ENCODE data around the gene CAPN14. TPM values are rescaled to one million over a fixed set of nuclear protein-coding genes. Genes with fewer than 3 reads are reported as not detected.
A peak's percentile ranks its signal among the peaks of the same experiment; 100 is the strongest.

The CAPN14 gene
- polyA plus RNA-seq = 0.13 TPM
- long read RNA-seq, donor 1 = 0 reads
- long read RNA-seq, donor 2 = 0 reads
- long read RNA-seq, donor 3 = 0 reads
- long read RNA-seq, donor 4 = 0 reads
- long read RNA-seq, donor 5 = 0 reads
- long read RNA-seq, donor 6 = 0 reads
- long read RNA-seq, donor 7 = 0 reads
- long read RNA-seq, donor 8 = 0 reads
- long read RNA-seq, donor 9 = 0 reads
- long read RNA-seq, donor 10 = 0 reads
- long read RNA-seq, donor 11 = 0 reads

GRCh38 chr2:31217465-31218200 is at the start of gene CAPN14:
CAPN14 (minus strand) TSS chr2:31217515; CDS start chr2:31205447, 12,068 bp downstream.
- H3K27ac ChIP-seq (ENCODE audit: low read length) = no peak within 1 kb of the TSS
- H3K36me3 ChIP-seq (ENCODE audit: control insufficient read depth, insufficient read depth, low read length) = no peaks in the 10 kb centered on the region
- H3K9me3 ChIP-seq (ENCODE audit: control insufficient read depth, low read depth, low read length) = no peaks in the 10 kb centered on the region
- H3K4me1 ChIP-seq (ENCODE audit: control insufficient read depth, insufficient read depth, low read length) = no peaks in the 10 kb centered on the region
- DNase-seq = no peak
- WGBS (ENCODE audit: insufficient coverage, low lambda C conversion rate) = no CpG with 5 or more reads among the region's 6 CpGs
- no peak within 1 kb of the TSS for H3K4me3 ChIP-seq (ENCODE audit: low read length)
- H3K27me3 ChIP-seq (ENCODE audit: control insufficient read depth, insufficient read depth, low read length) = peaks cover 2% of the 10 kb centered on the region

- WGBS (ENCODE audit: insufficient coverage, low lambda C conversion rate) = 100% methylated on average over 1 of the region's 6 CpGs
- H3K27ac ChIP-seq (ENCODE audit: low read length) = no peak overlapping the region
- H3K27me3 ChIP-seq (ENCODE audit: control insufficient read depth, insufficient read depth, low read length) = no peaks in the 10 kb centered on the region
- DNase-seq = no peak
- H3K4me1 ChIP-seq (ENCODE audit: control insufficient read depth, insufficient read depth, low read length) = no peaks in the 10 kb centered on the region
- H3K36me3 ChIP-seq (ENCODE audit: control insufficient read depth, insufficient read depth, low read length) = peaks cover 2% of the 10 kb centered on the region
- H3K4me3 ChIP-seq (ENCODE audit: low read length) = no peak overlapping the region
- no peaks in the 10 kb centered on the region for H3K9me3 ChIP-seq (ENCODE audit: control insufficient read depth, low read depth, low read length)
Observed at GRCh38 chr2:31266804-31267203, 49.5 kb upstream of the CAPN14 start.

- DNase-seq = no peak
- no peaks in the 10 kb centered on the region for H3K4me1 ChIP-seq (ENCODE audit: control insufficient read depth, insufficient read depth, low read length)
- no peak overlapping the region for H3K27ac ChIP-seq (ENCODE audit: low read length)
- no CpG with 5 or more reads among the region's 6 CpGs for WGBS (ENCODE audit: insufficient coverage, low lambda C conversion rate)
- H3K36me3 ChIP-seq (ENCODE audit: control insufficient read depth, insufficient read depth, low read length) = peaks cover 2% of the 10 kb centered on the region
- H3K27me3 ChIP-seq (ENCODE audit: control insufficient read depth, insufficient read depth, low read length) = no peaks in the 10 kb centered on the region
- no peak overlapping the region for H3K4me3 ChIP-seq (ENCODE audit: low read length)
- H3K9me3 ChIP-seq (ENCODE audit: control insufficient read depth, low read depth, low read length) = no peaks in the 10 kb centered on the region
Observed at GRCh38 chr2:31265234-31265633, 47.9 kb upstream of the CAPN14 start.

- no peaks in the 10 kb centered on the region for H3K4me1 ChIP-seq (ENCODE audit: control insufficient read depth, insufficient read depth, low read length)
- H3K27me3 ChIP-seq (ENCODE audit: control insufficient read depth, insufficient read depth, low read length) = no peaks in the 10 kb centered on the region
- H3K9me3 ChIP-seq (ENCODE audit: control insufficient read depth, low read depth, low read length) = no peaks in the 10 kb centered on the region
- H3K27ac ChIP-seq (ENCODE audit: low read length) = no peak overlapping the region
- DNase-seq = no peak
- WGBS (ENCODE audit: insufficient coverage, low lambda C conversion rate) = no CpG with 5 or more reads among the region's 3 CpGs
- H3K4me3 ChIP-seq (ENCODE audit: low read length) = no peak overlapping the region
- peaks cover 2% of the 10 kb centered on the region for H3K36me3 ChIP-seq (ENCODE audit: control insufficient read depth, insufficient read depth, low read length)
Observed at GRCh38 chr2:31263636-31264190, 46.4 kb upstream of the CAPN14 start.

- Histone ChIP-seq H3K9me3 (ENCODE audit: control insufficient read depth, low read depth, low read length) (no peaks in the 10 kb centered on the region), H3K27ac (ENCODE audit: low read length) (no peak overlapping the region), H3K4me3 (ENCODE audit: low read length) (no peak overlapping the region), H3K4me1 (ENCODE audit: control insufficient read depth, insufficient read depth, low read length) (peaks cover 12% of the 10 kb centered on the region), H3K27me3 (ENCODE audit: control insufficient read depth, insufficient read depth, low read length) (no peaks in the 10 kb centered on the region), H3K36me3 (ENCODE audit: control insufficient read depth, insufficient read depth, low read length) (peaks cover 1% of the 10 kb centered on the region)
- WGBS (ENCODE audit: insufficient coverage, low lambda C conversion rate) = no CpG with 5 or more reads among the region's 4 CpGs
- no peak for DNase-seq
Observed at GRCh38 chr2:31260870-31261269, 43.6 kb upstream of the CAPN14 start.

GRCh38 chr2:31259075-31259474 is 41.8 kb upstream of the CAPN14 start:
- no peak for DNase-seq
- Histone ChIP-seq H3K27ac (ENCODE audit: low read length) (no peak overlapping the region), H3K36me3 (ENCODE audit: control insufficient read depth, insufficient read depth, low read length) (no peaks in the 10 kb centered on the region), H3K4me3 (ENCODE audit: low read length) (no peak overlapping the region), H3K27me3 (ENCODE audit: control insufficient read depth, insufficient read depth, low read length) (no peaks in the 10 kb centered on the region), H3K9me3 (ENCODE audit: control insufficient read depth, low read depth, low read length) (no peaks in the 10 kb centered on the region), H3K4me1 (ENCODE audit: control insufficient read depth, insufficient read depth, low read length) (peaks cover 23% of the 10 kb centered on the region)
- WGBS (ENCODE audit: insufficient coverage, low lambda C conversion rate) = no CpG with 5 or more reads among the region's 3 CpGs

GRCh38 chr2:31258351-31258750 is 41.0 kb upstream of the CAPN14 start:
- H3K4me3 ChIP-seq (ENCODE audit: low read length) = no peak overlapping the region
- H3K9me3 ChIP-seq (ENCODE audit: control insufficient read depth, low read depth, low read length) = no peaks in the 10 kb centered on the region
- peak in 1 of 2 donors; percentile 22 for DNase-seq
- H3K4me1 ChIP-seq (ENCODE audit: control insufficient read depth, insufficient read depth, low read length) = peaks cover 29% of the 10 kb centered on the region
- no peak overlapping the region for H3K27ac ChIP-seq (ENCODE audit: low read length)
- 60% methylated on average over 1 of the region's 5 CpGs for WGBS (ENCODE audit: insufficient coverage, low lambda C conversion rate)
- no peaks in the 10 kb centered on the region for H3K36me3 ChIP-seq (ENCODE audit: control insufficient read depth, insufficient read depth, low read length)
- H3K27me3 ChIP-seq (ENCODE audit: control insufficient read depth, insufficient read depth, low read length) = no peaks in the 10 kb centered on the region

- DNase-seq = no peak
- Histone ChIP-seq H3K4me3 (ENCODE audit: low read length) (no peak overlapping the region), H3K9me3 (ENCODE audit: control insufficient read depth, low read depth, low read length) (no peaks in the 10 kb centered on the region), H3K27me3 (ENCODE audit: control insufficient read depth, insufficient read depth, low read length) (no peaks in the 10 kb centered on the region), H3K27ac (ENCODE audit: low read length) (peak overlapping the region; percentile 37), H3K4me1 (ENCODE audit: control insufficient read depth, insufficient read depth, low read length) (peaks cover 29% of the 10 kb centered on the region), H3K36me3 (ENCODE audit: control insufficient read depth, insufficient read depth, low read length) (no peaks in the 10 kb centered on the region)
- WGBS (ENCODE audit: insufficient coverage, low lambda C conversion rate) = no CpG with 5 or more reads among the region's 4 CpGs
Observed at GRCh38 chr2:31256611-31257382, 39.5 kb upstream of the CAPN14 start.

GRCh38 chr2:31255911-31256571 is 38.7 kb upstream of the CAPN14 start:
- H3K4me1 ChIP-seq (ENCODE audit: control insufficient read depth, insufficient read depth, low read length) = peaks cover 29% of the 10 kb centered on the region
- H3K27me3 ChIP-seq (ENCODE audit: control insufficient read depth, insufficient read depth, low read length) = no peaks in the 10 kb centered on the region
- no peaks in the 10 kb centered on the region for H3K9me3 ChIP-seq (ENCODE audit: control insufficient read depth, low read depth, low read length)
- peak; percentile 68 to 69 for DNase-seq
- no peaks in the 10 kb centered on the region for H3K36me3 ChIP-seq (ENCODE audit: control insufficient read depth, insufficient read depth, low read length)
- peak overlapping the region; percentile 27 for H3K27ac ChIP-seq (ENCODE audit: low read length)
- no peak overlapping the region for H3K4me3 ChIP-seq (ENCODE audit: low read length)
- 47% methylated on average over 3 of the region's 11 CpGs for WGBS (ENCODE audit: insufficient coverage, low lambda C conversion rate)
